ENCODE data around the gene ZNF423.
A peak's percentile ranks its signal among the peaks of the same experiment; 100 is the strongest.

The ZNF423 gene

GRCh38 chr16:49464877-49465504, 390.9 kb downstream of the ZNF423 start:
- DNase-seq: no peak

- DNase-seq: no peak
Observed at GRCh38 chr16:49464093-49464492, 391.8 kb downstream of the ZNF423 start.

- DNase-seq: no peak
Observed at GRCh38 chr16:49463529-49463928, 392.4 kb downstream of the ZNF423 start.

- no peak for DNase-seq
Observed at GRCh38 chr16:49462989-49463371, 392.9 kb downstream of the ZNF423 start.

- DNase-seq: no peak
Observed at GRCh38 chr16:49462362-49462988, 393.4 kb downstream of the ZNF423 start.

- no peak for DNase-seq
Observed at GRCh38 chr16:49461517-49461951, 394.4 kb downstream of the ZNF423 start.

- DNase-seq: no peak
Observed at GRCh38 chr16:49460786-49461470, 395.0 kb downstream of the ZNF423 start.

GRCh38 chr16:49459953-49460735, 395.8 kb downstream of the ZNF423 start:
- no peak for DNase-seq

GRCh38 chr16:49458656-49459445, 397.1 kb downstream of the ZNF423 start:
- DNase-seq: no peak

- no peak for DNase-seq
Observed at GRCh38 chr16:49458243-49458642, 397.7 kb downstream of the ZNF423 start.

- DNase-seq: no peak
Observed at GRCh38 chr16:49457196-49457595, 398.7 kb downstream of the ZNF423 start.

GRCh38 chr16:49456763-49457162, 399.1 kb downstream of the ZNF423 start:
- peak; percentile 34 for DNase-seq

- DNase-seq: no peak
Observed at GRCh38 chr16:49455991-49456745, 399.7 kb downstream of the ZNF423 start.

- DNase-seq: no peak
Observed at GRCh38 chr16:49455181-49455990, 400.5 kb downstream of the ZNF423 start.

- no peak for DNase-seq
Observed at GRCh38 chr16:49454426-49455180, 401.3 kb downstream of the ZNF423 start.

GRCh38 chr16:49453983-49454382, 401.9 kb downstream of the ZNF423 start:
- DNase-seq: no peak

GRCh38 chr16:49453021-49453420, 402.9 kb downstream of the ZNF423 start:
- DNase-seq: no peak

- no peak for DNase-seq
Observed at GRCh38 chr16:49452578-49452977, 403.3 kb downstream of the ZNF423 start.

GRCh38 chr16:49452108-49452507, 403.8 kb downstream of the ZNF423 start:
- DNase-seq: no peak

GRCh38 chr16:49446805-49447204, 409.1 kb downstream of the ZNF423 start:
- no peak for DNase-seq

All from MV-4-11 (cell line).